A673 (cell line): ENCODE results near the gene ALOX12B.

Experiments
- CTCF ChIP-seq: fragments of 300-800, 200-600 bp; sonication (generic); conservative IDR thresholded peaks from 2 replicates; pipeline ENCODE4 v1.5.1; 2017; ENCODE audit warnings: low read depth, mild to moderate bottlenecking, antibody characterized with exemption, low read length, moderate library complexity, mixed read lengths
- EZH2 ChIP-seq: fragments of 200-600 bp; sonication (generic); IDR thresholded peaks from 2 replicates; pipeline ENCODE4 v1.6.1; 2017; ENCODE audit warnings: borderline replicate concordance, low read depth, mild to moderate bottlenecking, mixed read lengths, antibody characterized with exemption, low read length; ENCODE audit not compliant: poor library complexity, severe bottlenecking

GRCh38 chr17:8066841-8067775 is 20.4 kb downstream of the ALOX12B start:
- TF ChIP-seq CTCF: no peak
- TF ChIP-seq EZH2: no peak
